Neural progenitor cell (in vitro differentiated cells): Measurements from ENCODE around the gene GMDS.

Experiments
- EZH2 ChIP-seq: fragments of 200-600 bp; sonication (generic); IDR thresholded peaks from 2 replicates; pipeline ENCODE4 v1.6.1; 2017; ENCODE audit warnings: antibody characterized with exemption, mild to moderate bottlenecking, moderate library complexity
- EZH2phosphoT487 ChIP-seq: fragments of 200-600 bp; sonication (generic); IDR thresholded peaks from 2 replicates; pipeline ENCODE4 v1.6.1; 2017; ENCODE audit warnings: antibody characterized with exemption
- TF ChIP-seq, protein P1 (sequence below): fragments of 200-600 bp; sonication (generic); IDR thresholded peaks from 2 replicates; pipeline ENCODE4 v1.5.1; 2017; ENCODE audit warnings: antibody characterized with exemption, mild to moderate bottlenecking

DNA sequence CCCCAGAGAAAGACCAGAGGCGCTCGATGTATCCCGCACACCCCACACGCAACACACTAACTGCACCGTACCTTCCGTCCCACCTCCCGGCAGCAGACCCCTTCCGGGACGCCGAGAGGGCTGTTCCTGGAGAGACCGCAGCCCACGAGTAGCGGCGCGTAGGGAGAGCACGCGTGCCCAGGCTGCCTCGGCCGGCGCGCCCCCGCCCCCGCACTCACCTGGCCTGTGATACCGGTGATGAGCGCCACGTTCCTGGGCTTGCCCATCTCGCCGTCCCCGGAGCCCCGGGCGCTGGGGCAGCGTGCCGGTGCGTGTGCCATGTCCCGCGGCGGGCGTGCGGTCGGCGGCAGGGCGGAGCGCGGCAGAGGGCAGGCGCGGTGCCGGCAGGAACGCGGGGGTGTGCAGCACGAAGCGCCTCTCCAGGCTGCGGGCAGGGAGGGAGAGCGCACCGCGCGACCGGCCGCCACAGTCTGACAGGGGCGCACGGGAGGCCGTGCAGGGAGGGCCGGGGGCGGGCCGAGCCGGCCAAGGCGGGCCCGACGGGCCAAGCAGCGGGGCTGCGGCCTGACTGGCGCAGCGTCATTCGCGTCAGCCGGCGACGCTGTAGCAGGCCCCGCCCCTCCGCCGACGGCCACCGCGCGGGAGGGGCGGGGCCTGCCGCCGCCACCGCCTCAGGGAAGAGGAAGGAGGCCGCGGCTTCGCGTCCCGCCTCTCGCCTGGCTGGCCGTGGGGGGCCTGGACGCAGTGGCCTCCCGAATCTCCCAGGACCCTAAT is at the start of gene GMDS:
- TF ChIP-seq, protein P1, sequence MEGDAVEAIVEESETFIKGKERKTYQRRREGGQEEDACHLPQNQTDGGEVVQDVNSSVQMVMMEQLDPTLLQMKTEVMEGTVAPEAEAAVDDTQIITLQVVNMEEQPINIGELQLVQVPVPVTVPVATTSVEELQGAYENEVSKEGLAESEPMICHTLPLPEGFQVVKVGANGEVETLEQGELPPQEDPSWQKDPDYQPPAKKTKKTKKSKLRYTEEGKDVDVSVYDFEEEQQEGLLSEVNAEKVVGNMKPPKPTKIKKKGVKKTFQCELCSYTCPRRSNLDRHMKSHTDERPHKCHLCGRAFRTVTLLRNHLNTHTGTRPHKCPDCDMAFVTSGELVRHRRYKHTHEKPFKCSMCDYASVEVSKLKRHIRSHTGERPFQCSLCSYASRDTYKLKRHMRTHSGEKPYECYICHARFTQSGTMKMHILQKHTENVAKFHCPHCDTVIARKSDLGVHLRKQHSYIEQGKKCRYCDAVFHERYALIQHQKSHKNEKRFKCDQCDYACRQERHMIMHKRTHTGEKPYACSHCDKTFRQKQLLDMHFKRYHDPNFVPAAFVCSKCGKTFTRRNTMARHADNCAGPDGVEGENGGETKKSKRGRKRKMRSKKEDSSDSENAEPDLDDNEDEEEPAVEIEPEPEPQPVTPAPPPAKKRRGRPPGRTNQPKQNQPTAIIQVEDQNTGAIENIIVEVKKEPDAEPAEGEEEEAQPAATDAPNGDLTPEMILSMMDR = no peak
- no peak for TF ChIP-seq EZH2phosphoT487
- no peak for TF ChIP-seq EZH2
